Measurements from ENCODE around the gene INPP5A.
"Not testable (repeated sequence)": the region's sequence is repeated elsewhere in the genome, so short reads cannot be mapped to it uniquely, and the experiment has no call there.

INPP5A gene

DNA sequence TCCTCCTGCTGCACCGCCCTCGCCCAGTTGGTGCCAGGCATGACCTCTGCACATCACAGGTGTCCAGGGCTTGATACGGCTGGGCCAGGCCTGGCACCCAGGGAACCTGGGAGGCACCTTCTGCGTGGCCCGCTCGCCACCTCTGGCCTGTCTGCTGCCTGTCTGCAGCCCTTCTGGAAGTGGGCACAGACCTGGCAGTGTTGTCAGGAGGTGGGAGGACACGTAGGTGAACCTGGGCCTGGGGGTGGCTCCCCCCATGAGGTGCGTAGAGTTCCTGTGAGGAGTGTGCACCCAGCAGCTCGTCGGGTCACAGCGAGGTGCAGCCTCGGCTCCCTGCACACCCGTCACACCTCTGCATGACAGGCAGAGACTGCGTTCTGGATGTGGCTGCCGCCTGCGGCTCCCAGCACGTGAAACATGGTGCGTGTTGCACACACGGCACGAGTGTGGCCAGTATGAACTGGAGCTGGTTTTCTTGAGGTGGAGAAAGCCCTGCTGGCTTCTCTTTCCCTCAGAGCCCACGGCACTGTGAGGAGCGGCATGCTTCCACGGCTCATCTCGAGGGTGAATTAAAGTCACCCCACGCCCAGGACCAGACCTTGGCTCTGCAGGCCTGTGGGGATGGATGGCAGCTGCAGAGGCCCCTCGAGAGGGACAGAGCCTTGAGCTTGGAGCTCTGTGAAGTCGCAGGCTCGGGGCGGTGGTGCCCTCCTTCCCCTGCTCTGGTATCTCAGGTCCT, 24.8 kb downstream of the INPP5A start:
- DNase-seq (ENCODE audit: low read depth, low spot score), result no peak

DNA sequence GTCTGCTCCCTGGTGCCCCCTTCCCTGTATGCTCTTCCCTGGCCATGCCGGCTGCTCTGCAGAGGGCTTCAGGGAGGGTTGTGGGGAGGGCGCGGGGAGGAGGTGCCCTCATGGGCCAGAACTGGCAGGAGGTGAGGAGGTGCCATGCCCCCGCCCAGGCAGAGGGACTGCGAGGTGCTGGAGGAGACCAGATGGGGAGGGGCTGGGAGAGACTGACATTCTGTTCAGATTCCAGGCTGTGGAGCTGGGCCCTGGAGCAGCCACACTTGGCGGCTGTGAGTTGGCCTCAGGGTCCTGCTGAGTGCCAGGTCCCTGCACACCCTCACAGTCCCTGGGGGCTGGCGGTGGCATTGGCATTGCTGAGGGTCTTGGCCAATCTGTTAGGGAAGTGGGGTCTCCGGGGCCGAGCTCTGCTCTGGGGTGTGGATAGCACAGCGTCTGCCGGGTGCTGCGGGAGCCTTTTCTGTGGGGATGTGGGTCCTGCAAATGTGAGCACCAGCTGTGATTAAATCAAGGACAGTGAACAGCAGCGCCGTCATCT, 25.4 kb downstream of the INPP5A start:
- no peak for DNase-seq (ENCODE audit: low read depth, low spot score)

DNA sequence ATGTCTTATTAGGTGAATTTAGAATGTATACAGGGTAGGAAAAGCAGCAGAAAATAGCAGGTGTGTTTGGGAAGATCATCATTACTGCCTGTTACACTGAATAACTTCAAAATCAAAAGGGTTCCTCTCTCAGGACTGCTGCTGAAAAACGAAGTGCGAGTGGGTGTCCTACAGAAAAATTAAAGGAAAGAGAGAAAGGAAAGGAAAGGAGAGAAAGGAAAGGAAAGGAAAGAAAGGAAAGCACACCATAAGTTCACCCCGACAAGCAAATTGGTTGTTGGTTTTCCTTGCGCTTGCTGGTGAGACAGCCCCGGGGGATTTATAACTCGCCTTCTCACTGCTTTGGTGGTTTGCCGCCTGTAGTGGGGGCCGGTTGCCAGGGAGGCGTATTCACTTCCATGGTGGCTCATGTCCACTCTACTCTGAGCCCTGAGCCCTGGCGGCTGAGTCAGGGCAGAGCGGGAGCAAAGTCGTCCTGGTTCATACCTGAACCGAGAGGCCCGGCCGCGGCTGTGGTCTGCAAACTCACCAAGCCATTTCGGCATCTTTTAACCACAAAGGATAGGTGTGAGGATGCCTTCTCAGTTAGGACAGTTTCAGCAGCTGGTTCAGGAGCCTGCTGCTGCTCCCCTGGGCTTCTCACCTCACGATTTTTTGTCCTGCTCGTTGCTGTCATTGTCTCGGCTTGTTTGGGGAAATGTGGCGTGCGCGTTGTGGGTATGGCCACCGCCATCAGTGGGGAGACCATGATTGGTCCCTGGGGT, 26.1 kb downstream of the INPP5A start:
- no peak for DNase-seq (ENCODE audit: low read depth, low spot score)

DNA sequence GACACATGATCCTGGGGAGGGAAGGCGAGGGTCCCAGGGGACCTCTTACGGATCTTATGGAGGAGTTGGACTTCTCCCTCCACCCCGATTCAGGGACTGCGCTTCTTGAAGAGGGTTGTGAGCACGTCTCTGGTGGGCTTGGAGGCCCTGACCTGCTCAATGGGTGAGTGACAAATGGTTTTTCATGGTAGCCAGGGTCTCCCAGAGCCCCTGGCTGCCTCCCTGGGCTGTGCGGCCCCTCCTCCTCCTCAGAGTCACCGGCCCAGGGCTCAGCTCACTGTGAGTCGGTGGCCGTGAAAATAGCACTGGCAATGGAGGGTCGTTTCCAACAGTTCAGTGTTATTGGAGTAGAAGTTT, 26.6 kb downstream of the INPP5A start:
- DNase-seq (ENCODE audit: low read depth, low spot score), result no peak

DNA sequence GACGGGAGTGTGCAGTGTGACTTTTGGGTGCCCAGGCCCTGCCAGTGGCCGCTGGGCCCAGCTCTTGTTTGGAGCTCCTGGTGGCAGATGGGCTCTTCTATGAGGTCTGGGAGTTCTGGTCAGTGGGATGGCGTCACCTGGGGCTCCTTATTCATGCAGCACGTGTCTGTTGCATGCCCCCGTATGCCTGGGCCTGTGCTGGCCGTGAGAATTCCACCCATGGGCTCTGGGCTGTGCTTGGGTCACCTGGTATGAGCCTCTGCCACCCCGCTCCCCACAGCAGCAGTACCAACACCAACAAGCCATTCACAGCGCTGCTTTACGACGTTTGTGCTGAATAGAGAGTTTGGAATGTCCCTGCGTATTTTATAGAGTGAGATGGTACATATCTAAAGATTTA, 27.1 kb downstream of the INPP5A start:
- no peak for DNase-seq (ENCODE audit: low read depth, low spot score)

DNA sequence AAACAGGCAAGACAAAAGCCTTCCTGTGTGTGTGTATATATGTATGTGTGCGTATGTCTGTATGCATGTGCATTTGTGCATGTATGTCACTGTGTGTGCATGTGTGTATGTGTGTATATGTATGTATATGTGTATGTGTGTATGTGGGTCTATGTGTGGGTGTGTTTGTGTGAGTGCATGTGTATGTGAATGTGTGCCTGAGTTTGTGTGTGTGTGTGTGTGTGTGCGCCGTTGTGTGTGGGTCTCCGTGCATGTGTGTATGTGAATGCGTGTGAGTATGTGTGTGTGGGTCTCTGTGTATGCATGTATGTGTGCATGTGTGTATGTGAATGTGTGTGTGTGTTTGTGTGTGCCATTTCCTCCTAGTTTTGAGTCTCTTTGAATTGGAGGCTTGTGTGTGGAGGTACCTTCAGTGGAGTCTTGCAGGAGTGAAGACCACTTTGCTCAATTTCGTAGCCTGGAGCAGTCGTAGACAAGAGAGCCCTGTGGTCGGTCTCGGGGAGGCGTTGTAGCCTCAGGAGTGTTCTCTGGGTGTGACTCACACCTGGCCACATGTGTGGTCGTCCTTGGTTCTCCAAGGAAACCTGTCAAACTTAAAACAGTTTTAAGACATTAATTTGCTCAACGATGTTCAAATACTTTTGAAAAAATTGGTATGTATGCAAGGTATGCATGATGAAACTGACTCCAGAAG, 28.1 kb downstream of the INPP5A start:
- DNase-seq (ENCODE audit: low read depth, low spot score), result no peak

DNA sequence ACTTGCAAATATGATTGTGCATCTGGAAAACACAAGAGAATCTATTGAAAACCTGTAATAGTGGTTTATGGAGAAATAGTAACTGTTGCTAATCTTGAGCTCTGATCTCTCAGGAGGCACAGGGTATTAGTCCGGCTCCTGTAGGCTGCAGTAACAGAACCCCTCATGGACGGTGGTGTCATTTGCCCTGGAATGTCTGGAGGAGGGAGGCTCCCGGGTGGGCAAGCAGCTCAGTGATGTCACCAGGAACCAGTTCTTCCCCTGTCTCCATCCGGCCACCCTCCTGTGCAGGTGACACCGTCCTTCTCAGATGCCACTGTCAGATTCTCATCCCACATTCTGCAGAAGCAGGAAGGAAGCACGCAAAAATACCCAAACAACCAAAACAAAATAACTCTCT, 29.3 kb downstream of the INPP5A start:
- no peak for DNase-seq (ENCODE audit: low read depth, low spot score)

DNA sequence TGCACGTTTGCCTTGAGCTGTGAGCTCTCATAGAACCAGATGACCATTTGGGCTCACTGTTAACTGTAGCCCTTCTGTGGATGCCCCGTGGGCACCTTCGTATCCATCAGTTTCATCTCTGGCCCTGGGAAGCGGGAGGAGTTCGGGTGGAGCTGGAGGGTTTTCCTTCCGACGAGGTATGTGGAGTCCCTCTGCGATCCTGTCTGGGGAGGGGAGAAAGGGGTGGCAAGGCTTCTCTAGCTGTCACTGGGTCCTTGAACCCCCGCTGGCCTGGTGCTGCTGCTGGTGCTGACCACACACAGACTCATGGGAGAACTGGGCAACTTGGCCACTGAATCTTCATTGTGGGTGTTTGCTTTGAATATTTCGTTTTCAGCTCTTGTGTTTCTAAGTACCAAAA, 32.7 kb downstream of the INPP5A start:
- DNase-seq (ENCODE audit: low read depth, low spot score), result no peak

DNA sequence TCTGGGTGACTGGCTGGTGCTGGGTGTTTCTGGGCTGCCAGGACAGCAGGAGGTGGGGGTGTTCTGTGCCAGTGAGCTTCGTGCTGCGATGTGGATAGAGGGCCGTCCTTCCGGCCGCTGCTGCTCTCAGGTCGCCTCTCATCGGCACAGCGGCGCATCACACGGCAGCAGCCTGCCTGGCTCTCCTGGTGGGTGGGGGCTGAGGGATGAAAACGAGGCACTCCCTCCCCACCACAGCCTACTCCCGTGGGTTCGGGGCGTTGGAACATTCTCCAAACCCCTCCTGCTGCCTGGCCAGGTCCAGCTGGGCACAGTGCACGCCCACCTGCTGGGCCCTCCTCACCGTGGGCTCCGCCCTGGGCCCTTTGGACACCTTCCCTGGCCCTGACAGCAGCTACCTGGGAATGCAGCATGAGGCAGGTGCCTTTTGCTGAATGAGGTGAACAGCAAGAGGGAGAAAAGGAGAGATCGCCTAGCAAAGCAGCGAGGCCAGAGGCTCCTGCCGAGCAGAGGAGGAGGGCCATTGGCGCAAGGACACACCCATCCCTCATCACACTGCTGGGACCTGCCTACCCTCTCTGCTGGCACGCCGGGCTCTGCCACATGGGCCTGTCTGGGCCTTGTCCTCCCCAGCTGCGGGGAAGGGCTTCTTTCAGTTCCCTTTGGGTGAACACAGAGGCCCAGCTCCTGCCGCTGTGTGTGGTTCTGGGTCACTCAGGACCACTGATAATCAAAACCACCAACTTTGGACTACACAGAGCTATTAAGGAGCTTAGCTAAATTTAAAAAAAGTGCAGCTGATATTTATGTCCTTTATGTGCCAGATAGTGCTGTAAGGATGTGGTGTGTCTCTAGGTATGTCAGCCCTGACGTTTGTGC, 33.4 kb downstream of the INPP5A start:
- DNase-seq (ENCODE audit: low read depth, low spot score), result no peak

DNA sequence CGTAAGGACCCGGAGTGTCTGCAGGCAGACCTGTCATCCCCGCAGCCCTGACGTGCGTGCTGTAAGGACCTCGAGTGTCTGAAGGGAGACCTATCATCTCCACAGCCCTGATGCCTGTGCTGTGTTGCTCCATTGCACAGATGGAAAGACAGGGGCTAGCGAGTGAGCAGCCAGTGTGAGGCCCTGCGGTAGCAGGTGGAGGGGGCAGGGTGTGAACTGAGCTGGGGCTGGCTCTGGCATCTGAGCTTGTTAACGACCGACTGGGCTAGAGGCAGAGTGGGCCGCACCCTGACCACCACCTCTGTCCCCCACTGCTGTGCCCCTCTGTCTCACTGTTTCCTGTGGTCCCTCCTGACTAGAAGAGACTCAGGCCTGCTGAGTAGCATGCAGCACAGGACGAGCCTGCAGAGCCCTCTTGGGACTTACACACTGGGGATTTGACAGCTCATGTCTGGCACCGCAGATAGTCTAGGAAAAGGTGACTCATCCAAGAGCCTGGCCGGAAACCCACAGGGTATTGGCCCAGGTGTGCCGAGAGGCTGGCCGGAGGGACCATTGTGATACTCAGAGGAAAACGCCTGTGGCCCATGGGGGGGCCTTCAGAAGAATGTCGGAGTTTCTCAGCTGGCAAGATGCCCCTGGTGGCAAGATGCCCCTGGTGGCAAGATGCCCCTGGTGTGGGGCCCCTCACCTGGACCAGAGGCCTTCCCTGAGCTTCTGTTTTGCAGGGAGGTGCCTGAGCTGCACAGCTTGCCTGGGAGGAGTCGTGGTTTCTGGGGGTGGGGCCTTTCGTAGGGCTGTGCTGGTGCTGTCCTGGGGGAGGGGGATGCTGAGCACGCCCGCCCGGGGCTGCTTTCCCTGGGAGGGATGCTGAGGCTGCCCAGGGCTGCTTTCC, 34.3 kb downstream of the INPP5A start:
- peak; percentile 82 for DNase-seq (ENCODE audit: low read depth, low spot score)

DNA sequence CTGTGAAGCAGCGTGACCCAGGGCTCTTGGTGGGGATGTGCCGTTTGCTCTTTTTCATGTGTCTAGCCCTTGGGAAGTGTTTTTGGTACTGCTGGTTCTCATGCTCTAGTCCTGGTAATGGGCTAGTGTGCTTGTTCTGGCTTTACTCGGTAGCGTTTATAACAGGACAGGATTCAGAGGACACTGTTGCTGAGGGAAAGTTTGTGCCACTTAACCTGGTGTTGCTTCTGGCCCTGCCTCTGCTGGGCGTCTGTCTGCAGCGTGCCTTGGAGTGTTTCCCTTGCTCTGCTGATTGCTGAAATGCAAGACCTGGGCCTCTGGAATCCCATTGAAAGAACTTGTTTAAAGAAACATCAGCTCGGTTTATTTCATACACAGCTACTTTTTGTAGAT, 35.0 kb downstream of the INPP5A start:
- DNase-seq (ENCODE audit: low read depth, low spot score), result no peak

DNA sequence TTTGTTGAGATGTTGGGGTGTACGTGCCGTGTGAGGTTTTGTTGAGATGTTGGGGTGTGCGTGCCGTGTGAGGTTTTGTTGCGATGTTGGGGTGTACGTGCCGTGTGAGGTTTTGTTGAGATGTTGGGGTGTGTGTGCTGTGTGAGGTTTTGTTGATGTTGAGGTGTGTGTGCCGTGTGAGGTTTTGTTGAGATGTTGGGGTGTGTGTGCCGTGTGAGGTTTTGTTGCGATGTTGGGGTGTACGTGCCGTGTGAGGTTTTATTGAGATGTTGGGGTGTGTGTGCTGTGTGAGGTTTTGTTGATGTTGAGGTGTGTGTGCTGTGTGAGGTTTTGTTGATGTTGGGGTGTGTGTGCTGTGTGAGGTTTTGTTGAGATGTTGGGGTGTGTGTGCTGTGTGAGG, 35.4 kb downstream of the INPP5A start:
- DNase-seq (ENCODE audit: low read depth, low spot score), result not testable (repeated sequence)

DNA sequence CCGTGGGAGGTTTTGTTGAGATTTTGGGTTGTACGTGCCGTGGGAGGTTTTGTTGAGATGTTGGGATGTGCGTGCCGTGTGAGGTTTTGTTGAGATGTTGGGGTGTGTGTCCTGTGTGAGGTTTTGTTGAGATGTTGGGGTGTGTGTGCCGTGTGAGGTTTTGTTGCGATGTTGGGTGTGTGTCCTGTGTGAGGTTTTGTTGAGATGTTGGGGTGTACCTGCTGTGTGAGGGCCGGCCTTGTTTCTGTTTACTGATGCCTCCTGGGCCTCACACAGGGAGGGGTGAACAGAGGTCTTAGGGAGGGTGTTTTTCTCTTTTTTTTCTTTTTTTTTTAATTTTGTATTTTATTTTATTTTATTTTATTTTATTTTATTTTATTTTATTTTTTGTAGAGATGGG, 36.7 kb downstream of the INPP5A start:
- DNase-seq (ENCODE audit: low read depth, low spot score), result no peak

DNA sequence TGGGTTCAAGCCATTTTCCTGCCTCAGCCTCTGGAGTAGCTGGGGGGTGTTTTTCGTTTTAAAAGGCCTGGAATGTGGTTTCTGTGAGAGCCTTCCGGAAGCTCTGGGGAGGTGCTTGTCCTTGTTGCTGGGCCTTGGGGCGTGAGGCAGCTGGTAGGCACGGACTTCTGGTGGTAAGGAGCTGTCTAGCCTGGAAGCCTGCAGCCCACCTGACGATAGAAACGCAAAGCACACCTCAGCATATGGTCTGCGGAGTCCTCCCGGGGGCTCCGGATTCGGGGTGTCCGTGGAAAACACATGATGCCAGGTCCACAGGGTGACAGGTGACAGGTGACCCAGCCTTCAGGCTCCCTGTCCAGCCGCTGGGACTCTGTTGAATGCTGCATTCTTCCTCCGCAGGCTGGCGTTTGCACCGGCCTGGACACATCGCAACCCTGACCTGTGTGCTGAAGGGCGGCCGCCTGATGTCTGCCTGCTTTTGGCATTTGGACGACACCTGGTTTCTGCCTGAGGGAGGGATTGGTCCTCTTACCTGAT, 37.3 kb downstream of the INPP5A start:
- DNase-seq (ENCODE audit: low read depth, low spot score), result peak; percentile 54

DNA sequence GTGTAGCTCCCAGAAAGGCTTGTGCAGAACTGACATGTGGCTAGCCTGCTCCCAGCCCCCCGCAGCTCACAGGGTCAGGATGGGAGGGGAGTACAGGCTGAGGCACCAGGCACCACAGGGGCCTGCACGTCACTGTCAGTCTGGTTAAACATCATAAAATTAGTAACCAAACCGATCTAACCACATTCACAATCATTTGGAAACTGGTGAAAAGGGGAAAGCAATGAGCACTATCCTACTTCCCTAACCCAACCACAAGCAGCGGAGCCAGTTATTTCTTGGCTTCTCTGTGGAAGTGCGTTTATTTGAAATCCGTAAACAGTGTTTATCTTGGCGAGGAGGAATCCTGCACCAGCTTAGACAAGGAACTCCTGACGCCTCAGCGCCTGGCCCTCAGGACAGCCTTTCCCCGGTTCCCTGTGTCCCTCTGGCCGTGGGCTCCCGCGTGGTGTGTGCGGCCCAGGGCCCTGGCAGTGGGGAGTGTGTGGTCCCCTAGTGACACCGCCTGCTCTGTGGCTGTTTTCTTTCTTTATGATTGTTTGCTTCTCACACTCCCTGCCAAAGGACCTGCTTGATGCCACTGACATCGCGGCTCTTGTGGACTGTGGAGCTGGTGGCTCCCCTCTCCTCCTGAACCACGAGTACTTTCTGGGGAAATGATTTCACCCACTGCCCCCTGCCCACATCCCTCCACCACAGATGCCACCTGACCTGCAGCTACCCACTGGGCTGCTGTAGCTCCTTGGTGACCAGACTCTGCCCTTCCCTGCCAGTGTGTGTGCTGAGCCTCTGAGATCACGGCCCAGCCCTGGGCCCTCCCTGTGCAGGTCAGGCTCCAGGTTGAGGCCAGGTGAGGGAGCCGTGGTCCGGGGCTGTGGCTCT, 38.0 kb downstream of the INPP5A start:
- DNase-seq (ENCODE audit: low read depth, low spot score), result no peak

DNA sequence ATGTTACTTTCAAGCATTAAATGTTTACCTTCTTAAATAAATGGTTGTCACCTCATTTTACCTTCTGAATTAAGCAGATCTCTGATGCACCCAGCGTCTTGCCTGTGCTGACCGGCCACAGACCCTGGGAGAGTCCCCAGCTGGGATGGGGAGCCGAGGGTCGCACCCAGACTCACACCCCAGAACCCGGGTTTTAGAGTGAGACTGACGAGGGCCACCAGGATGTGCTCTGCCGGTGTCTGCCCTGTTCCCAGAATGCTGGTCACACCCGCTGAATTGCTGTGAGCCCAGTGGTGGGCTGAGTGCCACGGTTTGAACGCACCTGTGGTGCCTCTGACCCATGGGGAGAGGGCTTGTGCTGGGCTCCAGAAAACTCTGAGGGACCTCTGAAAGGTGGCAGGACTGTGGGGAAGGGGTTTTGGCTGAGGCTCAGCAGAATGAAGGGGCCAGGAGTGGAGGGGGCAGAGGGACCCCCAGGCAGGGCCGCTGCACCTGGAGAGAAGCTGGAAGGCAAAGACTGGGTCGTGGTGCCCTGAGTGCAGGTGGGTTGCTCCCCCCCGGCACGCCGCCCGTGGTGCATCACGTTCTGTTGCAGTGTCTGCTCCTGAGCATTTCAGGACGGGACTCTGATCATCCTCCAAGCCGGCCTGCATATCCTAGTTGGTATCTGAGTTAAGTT, 39.2 kb downstream of the INPP5A start:
- DNase-seq (ENCODE audit: low read depth, low spot score), result no peak

DNA sequence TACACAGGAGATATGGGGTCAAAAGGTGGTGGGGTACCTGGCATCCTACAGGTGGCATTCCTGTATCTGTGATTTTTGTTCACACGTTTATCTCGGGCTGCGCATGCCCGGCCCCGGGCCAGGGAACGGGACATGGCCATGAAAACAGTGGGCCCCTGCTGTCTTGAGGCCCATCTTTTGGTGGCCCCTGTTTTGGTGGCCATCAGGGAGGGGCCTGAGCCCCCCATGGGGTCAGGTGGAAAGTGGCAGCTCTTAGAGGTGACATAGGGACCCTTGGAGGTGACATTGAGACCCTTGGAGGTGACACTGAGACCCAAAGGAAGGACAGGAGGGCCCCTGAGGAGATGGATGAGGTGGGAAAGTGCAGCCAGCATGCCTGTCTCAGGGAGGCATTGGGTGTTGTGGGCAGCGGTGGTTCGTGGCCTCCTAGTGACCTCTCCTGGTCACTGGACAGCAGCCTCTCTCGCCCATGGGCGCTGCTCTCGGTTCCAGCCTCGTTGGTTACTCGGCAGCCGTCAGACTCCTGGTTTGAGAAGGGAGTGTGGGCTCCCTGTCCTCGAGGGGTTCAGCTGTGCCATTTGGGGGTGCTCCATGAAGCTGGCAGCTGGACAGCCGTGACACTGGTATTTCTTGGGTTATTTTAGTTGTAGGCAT, 39.9 kb downstream of the INPP5A start:
- no peak for DNase-seq (ENCODE audit: low read depth, low spot score)

DNA sequence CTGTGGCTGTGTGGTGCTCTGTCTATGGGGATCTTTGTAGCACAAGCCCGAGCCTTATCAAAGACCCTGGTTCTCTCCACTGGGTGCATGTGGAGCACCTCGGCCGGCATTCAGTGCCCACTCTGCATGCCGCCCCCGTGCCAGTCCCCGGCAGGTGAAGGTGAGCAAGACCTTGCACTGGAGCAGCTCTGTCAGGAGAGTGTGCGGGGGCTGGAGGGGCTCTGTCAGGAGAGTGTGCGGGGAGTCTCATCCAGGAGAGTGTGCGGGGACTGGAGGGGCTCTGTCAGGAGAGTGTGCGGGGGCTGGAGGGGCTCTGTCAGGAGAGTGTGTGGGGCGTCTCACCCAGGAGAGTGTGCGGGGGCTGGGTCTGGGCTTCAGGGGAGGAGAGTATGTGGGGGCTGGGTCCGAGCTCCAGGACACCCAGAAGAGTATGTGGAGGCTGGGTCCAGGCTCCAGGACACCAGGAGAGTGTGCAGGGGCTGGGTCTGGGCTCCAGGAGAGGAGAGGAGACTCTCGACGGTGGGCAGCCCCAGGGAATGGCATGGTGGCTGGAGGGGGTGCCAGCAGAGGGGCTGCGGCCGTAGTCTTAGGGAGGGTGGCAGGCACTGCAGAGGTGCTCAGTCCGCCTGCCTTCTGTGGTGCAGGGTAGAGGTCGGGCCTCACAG, 40.8 kb downstream of the INPP5A start:
- DNase-seq (ENCODE audit: low read depth, low spot score), result no peak
